ENCODE measurements around the gene NCOR1.

The NCOR1 gene

GRCh38 chr17:15981208-15981607, 234.1 kb downstream of the NCOR1 start:
- Histone ChIP-seq H3K4me1 (no peaks in the 10 kb centered on the region), H3K4me3 (ENCODE audit: low read depth, low read length) (no peak overlapping the region), H3K9me3 (no peaks in the 10 kb centered on the region), H3K36me3 (no peaks in the 10 kb centered on the region), H3K27me3 (no peaks in the 10 kb centered on the region)
- TF ChIP-seq CTCF (IDR thresholded peaks at IDR 0.05; ENCODE audit: low read depth, low read length) = no peak
- DNase-seq = no peak
